Activated naive CD4-positive, alpha-beta T cell treated with anti-CD3 and anti-CD28 coated beads for 36 hours (primary cell): ENCODE measurements around the gene DCAF5. TPM values are rescaled to one million over a fixed set of nuclear protein-coding genes. Genes with fewer than 3 reads are reported as not detected.

Experiments used
- CTCF ChIA-PET: fragments of 350-600 bp; sonication (Branson Sonifier 250); formaldehyde crosslinking; loops from one replicate; lab custom pipeline; 2021; ENCODE audit warnings: antibody characterized with exemption; lab: Charles Lee
- DNase-seq: peaks from one replicate; pipeline ENCODE4 v3.0.0-alpha.2; 2020
- H3K27ac Mint-ChIP-seq: one replicate; pipeline ENCODE4 v1.8.0; 2021; ENCODE audit warnings: mild to moderate bottlenecking, mixed read lengths
- H3K27me3 Mint-ChIP-seq: one replicate; pipeline ENCODE4 v1.8.0; 2021; ENCODE audit warnings: low read depth, mixed read lengths
- H3K36me3 Mint-ChIP-seq: one replicate; pipeline ENCODE4 v1.8.0; 2021; ENCODE audit warnings: low read depth, mixed read lengths
- H3K4me1 Mint-ChIP-seq: one replicate; pipeline ENCODE4 v1.8.0; 2021; ENCODE audit warnings: low read depth, mixed read lengths
- H3K4me3 Mint-ChIP-seq: one replicate; pipeline ENCODE4 v1.8.0; 2021; ENCODE audit warnings: mild to moderate bottlenecking, moderate library complexity, mixed read lengths
- H3K9me3 Mint-ChIP-seq: one replicate; pipeline ENCODE4 v1.8.0; 2021; ENCODE audit warnings: mixed read lengths
- intact Hi-C: fragments of 100-400 bp; cut with micrococcal nuclease; formaldehyde crosslinking; loops from one replicate; pipeline ENCODE4 v1.15.1; 2023
- total RNA-seq, 2 experiments: library from RNA; stranded (reverse); gene quantifications; one replicate each; pipeline ENCODE4 v1.2.3, GENCODE V29; 2021

DCAF5 gene
- total RNA-seq, 2 experiments from 2014 or later, result 34.5 to 35.1 TPM

- no peaks in the 10 kb centered on the region for H3K9me3 Mint-ChIP-seq
- CTCF ChIA-PET, result interaction anchor here (0.9 kb wide), 1 partner anchor 13 kb away, joined by 5 read pairs; no protein-coding TSS in a partner anchor
- intact Hi-C loops, result no loop called here
- H3K27ac Mint-ChIP-seq, result no peak overlapping the region
- DNase-seq, result no peak
- peaks cover 27% of the 10 kb centered on the region for H3K4me1 Mint-ChIP-seq
- H3K36me3 Mint-ChIP-seq, result peaks cover 14% of the 10 kb centered on the region
- no peak overlapping the region for H3K4me3 Mint-ChIP-seq
- no peaks in the 10 kb centered on the region for H3K27me3 Mint-ChIP-seq
Measured at GRCh38 chr14:69115407-69116185, 37.3 kb downstream of the DCAF5 start.

DNA sequence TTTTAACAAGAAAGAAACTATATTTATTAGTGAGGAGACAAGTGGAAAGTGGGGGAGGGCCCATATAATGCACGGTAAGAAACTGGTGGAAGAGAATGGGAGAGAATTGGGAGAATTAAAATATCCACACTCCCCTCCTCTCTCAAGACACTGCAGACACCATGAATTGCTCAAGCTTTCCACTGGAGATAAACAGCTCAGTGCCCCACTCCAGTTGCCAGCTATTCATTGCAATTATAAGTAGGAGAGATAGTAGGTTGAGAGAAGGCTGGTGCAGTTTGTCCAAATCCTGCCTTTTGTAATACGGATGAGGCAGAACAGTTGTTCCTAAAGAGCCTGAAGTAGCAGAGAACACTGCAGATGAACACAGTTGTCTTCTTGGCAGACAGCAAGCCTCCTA lies 38.2 kb downstream of the DCAF5 start:
- Mint-ChIP-seq H3K9me3 (no peaks in the 10 kb centered on the region), H3K36me3 (peaks cover 14% of the 10 kb centered on the region), H3K4me1 (peaks cover 23% of the 10 kb centered on the region), H3K27me3 (no peaks in the 10 kb centered on the region), H3K27ac (no peak overlapping the region), H3K4me3 (no peak overlapping the region)
- CTCF ChIA-PET, result no interaction called here
- DNase-seq, result no peak
- intact Hi-C loops, result no loop called here

DNA sequence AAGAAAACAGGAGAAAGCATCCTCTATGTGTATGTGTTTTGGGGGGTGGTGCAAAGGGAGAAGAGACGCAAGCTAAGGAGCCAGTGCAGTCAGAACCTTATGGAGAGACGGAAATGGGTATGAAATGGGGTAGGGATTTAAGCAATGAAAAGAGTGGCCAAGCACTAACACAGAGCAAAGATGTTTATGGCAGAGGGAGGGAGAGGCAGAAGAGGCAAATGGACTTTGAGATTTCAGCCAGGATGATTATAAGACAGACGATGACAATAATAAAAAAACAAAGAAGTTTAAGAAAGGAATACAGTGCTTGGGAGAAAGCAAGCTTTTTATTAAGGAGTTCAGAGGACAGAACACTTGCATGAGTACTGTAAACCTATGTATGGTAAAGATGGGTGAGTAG lies 44.6 kb downstream of the DCAF5 start:
- no peaks in the 10 kb centered on the region for H3K27me3 Mint-ChIP-seq
- H3K36me3 Mint-ChIP-seq, result peaks cover 1% of the 10 kb centered on the region
- no peak for DNase-seq
- CTCF ChIA-PET, result interaction anchor here (1.0 to 3.7 kb wide), 9 partner anchors 9 to 245 kb away, joined by 3 to 31 read pairs (median 8); no protein-coding TSS in a partner anchor
- no peaks in the 10 kb centered on the region for H3K4me1 Mint-ChIP-seq
- H3K9me3 Mint-ChIP-seq, result no peaks in the 10 kb centered on the region
- H3K4me3 Mint-ChIP-seq, result no peak overlapping the region
- no peak overlapping the region for H3K27ac Mint-ChIP-seq
- intact Hi-C loops, result no loop called here

- no peaks in the 10 kb centered on the region for H3K9me3 Mint-ChIP-seq
- H3K4me1 Mint-ChIP-seq, result peaks cover under 1% of the 10 kb centered on the region
- H3K36me3 Mint-ChIP-seq, result peaks cover 2% of the 10 kb centered on the region
- H3K27ac Mint-ChIP-seq, result no peak overlapping the region
- intact Hi-C loops, result loop anchor here (1.0 kb wide), 2 partner anchors 196 to 244 kb away; no protein-coding TSS in a partner anchor
- H3K4me3 Mint-ChIP-seq, result no peak overlapping the region
- CTCF ChIA-PET, result interaction anchor here (0.7 to 3.7 kb wide), 18 partner anchors 9 to 1269 kb away, joined by 3 to 31 read pairs (median 6); no protein-coding TSS in a partner anchor
- peak; percentile 48 for DNase-seq
- H3K27me3 Mint-ChIP-seq, result no peaks in the 10 kb centered on the region
Measured at GRCh38 chr14:69107407-69108003, 45.4 kb downstream of the DCAF5 start.

DNA sequence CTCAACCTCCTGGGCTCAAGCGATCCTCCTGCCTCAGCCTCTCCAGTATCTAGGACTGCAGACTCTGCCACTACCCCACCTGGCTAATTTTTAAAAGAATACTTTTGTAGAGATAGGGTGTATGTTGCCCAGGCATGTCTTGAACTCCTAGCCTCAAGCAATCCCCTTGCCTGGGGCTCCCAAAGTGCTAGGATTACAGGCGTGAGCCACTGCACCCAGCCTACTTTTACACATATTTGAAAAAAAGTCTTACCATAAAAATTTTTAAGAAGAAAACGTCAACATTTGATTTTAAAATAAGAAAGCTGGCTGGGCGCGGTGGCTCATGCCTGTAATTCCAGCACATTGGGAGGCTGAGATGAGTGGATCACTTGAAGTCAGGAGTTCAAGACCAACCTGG lies 46.5 kb downstream of the DCAF5 start:
- intact Hi-C loops, result no loop called here
- peaks cover 3% of the 10 kb centered on the region for H3K36me3 Mint-ChIP-seq
- CTCF ChIA-PET, result interaction anchor here (1.4 to 3.7 kb wide), 4 partner anchors 11 to 243 kb away, joined by 4 to 22 read pairs (median 10); no protein-coding TSS in a partner anchor
- no peak overlapping the region for H3K4me3 Mint-ChIP-seq
- no peaks in the 10 kb centered on the region for H3K9me3 Mint-ChIP-seq
- no peak overlapping the region for H3K27ac Mint-ChIP-seq
- no peaks in the 10 kb centered on the region for H3K27me3 Mint-ChIP-seq
- H3K4me1 Mint-ChIP-seq, result peaks cover 6% of the 10 kb centered on the region
- no peak for DNase-seq

DNA sequence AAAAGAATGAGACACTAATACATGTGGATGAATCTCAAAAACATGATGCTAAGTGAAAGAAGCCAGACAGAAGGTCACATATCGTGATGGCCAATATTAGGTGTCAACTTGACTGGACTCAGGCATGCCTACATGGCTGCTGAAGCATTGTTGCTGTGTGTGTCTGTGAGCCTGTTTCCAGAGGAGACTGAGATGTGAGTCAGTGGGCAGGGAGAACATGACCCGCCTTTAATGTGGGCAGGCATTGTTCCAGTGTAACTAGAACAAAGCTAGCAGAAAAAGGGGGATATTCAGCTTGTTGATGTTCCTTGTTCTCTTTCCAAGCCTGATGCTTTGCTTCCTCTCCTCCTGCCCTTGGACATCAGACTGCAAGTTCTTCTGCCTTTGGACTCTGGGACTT lies 47.6 kb downstream of the DCAF5 start:
- CTCF ChIA-PET, result interaction anchor here (1.0 to 1.1 kb wide), 2 partner anchors 194 to 241 kb away, joined by 3 read pairs; no protein-coding TSS in a partner anchor
- Mint-ChIP-seq H3K4me1 (peaks cover 14% of the 10 kb centered on the region), H3K36me3 (peaks cover 3% of the 10 kb centered on the region), H3K27me3 (no peaks in the 10 kb centered on the region), H3K4me3 (no peak overlapping the region), H3K9me3 (no peaks in the 10 kb centered on the region), H3K27ac (peak overlapping the region; percentile 39)
- DNase-seq, result no peak
- intact Hi-C loops, result no loop called here

GRCh38 chr14:69101331-69101826 lies 51.5 kb downstream of the DCAF5 start:
- Mint-ChIP-seq H3K27me3 (no peaks in the 10 kb centered on the region), H3K27ac (peak overlapping the region; percentile 61), H3K4me3 (no peak overlapping the region), H3K9me3 (no peaks in the 10 kb centered on the region), H3K36me3 (peaks cover 4% of the 10 kb centered on the region), H3K4me1 (peaks cover 26% of the 10 kb centered on the region)
- intact Hi-C loops, result loop anchor here (1.0 to 5.0 kb wide), 3 partner anchors 44 to 239 kb away; no protein-coding TSS in a partner anchor
- DNase-seq, result peak; percentile 47
- CTCF ChIA-PET, result interaction anchor here (0.6 to 2.0 kb wide), 5 partner anchors 11 to 319 kb away, joined by 3 to 13 read pairs (median 5); no protein-coding TSS in a partner anchor

- no peak overlapping the region for H3K4me3 Mint-ChIP-seq
- H3K36me3 Mint-ChIP-seq, result peaks cover 4% of the 10 kb centered on the region
- H3K27me3 Mint-ChIP-seq, result no peaks in the 10 kb centered on the region
- intact Hi-C loops, result no loop called here
- H3K4me1 Mint-ChIP-seq, result peaks cover 30% of the 10 kb centered on the region
- H3K9me3 Mint-ChIP-seq, result no peaks in the 10 kb centered on the region
- no peak for DNase-seq
- CTCF ChIA-PET, result no interaction called here
- peak overlapping the region; percentile 3 for H3K27ac Mint-ChIP-seq
Measured at GRCh38 chr14:69097974-69098373, 54.9 kb downstream of the DCAF5 start.

DNA sequence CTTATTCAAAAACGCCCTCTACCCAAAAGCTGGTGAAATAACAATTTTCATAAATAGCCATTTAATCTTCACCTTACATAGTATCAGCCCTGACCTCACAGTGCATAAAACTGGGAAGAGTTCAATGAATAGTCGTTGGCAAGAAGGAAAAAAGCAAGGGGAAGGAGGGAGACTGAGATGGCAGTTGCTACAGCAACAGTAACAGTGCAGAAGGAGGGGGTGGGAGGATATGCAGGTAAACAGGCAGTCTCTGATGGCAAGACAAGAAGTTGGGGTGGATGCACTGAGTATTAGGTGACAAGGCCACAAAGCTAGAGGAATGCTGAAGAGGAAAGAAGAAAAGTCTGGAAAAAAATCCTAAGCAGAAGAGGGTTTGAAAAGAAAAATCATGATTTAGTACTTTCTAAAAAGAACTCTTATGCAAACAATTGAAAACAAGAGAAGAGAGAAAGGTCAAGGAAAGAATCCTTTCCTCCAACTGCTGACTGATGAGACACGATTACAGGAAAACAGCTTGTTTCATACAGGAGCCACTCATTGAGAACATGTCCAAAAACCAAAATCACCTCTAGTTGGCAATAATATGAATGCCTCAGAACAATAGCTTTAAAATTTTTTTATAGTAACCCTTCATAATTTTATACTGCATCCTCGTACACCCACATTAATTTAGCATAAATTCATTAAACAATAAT lies 56.0 kb downstream of the DCAF5 start:
- Mint-ChIP-seq H3K27ac (no peak overlapping the region), H3K27me3 (no peaks in the 10 kb centered on the region), H3K9me3 (no peaks in the 10 kb centered on the region), H3K36me3 (peaks cover 2% of the 10 kb centered on the region), H3K4me1 (peaks cover 31% of the 10 kb centered on the region), H3K4me3 (no peak overlapping the region)
- CTCF ChIA-PET, result interaction anchor here (0.9 to 1.2 kb wide), 2 partner anchors 11 to 36 kb away, joined by 3 read pairs; no protein-coding TSS in a partner anchor
- DNase-seq, result no peak
- intact Hi-C loops, result loop anchor here (1.0 kb wide), 1 partner anchor 15 kb away; no protein-coding TSS in a partner anchor

DNA sequence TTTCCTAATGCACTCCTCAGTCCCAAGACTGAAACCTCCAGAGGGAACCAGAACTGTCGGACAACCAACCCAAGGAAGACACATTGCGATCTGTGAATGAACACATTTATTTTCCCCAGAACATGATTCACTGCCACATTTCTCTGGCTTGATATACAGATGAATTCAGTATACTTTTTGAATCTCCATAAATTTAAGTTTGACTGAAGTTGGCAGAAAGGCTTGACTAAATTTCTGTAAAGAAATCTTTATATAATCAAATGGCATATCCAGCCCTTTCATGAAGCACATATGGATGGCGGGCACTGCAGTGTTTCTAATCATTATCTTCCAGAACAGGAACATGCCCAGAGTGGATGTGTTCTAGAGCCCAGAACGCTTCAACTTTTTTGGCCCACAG lies 56.7 kb downstream of the DCAF5 start:
- no peak for DNase-seq
- Mint-ChIP-seq H3K27ac (no peak overlapping the region), H3K36me3 (peaks cover 2% of the 10 kb centered on the region), H3K4me3 (no peak overlapping the region), H3K4me1 (peaks cover 25% of the 10 kb centered on the region), H3K9me3 (no peaks in the 10 kb centered on the region), H3K27me3 (no peaks in the 10 kb centered on the region)
- CTCF ChIA-PET, result no interaction called here
- intact Hi-C loops, result loop anchor here (1.0 kb wide), 1 partner anchor 16 kb away; no protein-coding TSS in a partner anchor

DNA sequence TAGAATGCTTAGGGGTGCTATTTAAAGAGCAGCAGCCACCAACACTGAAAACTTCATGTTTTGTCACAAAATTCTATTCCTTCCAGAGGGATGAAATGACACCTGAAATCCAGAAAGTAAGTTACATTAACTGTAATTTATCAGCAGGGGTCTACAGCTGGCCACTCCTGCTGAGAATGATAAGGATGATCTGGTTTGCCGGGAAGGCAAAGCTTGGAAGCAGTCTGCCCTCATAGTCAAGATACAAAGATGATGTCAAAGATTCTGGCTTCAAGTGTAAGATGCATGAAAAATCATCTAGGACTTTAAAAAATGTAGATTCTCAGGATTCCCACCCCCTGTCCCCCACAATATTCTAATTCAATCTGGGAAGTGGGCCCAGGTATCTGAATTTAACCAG lies 58.4 kb downstream of the DCAF5 start:
- Mint-ChIP-seq H3K36me3 (peaks cover 2% of the 10 kb centered on the region), H3K4me1 (peaks cover 19% of the 10 kb centered on the region), H3K9me3 (no peaks in the 10 kb centered on the region), H3K4me3 (no peak overlapping the region), H3K27ac (peak overlapping the region; percentile 3), H3K27me3 (no peaks in the 10 kb centered on the region)
- intact Hi-C loops, result loop anchor here (5.0 kb wide), 1 partner anchor 117 kb away; the partner anchor contains the start of gene ACTN1
- CTCF ChIA-PET, result interaction anchor here (7.2 kb wide), 1 partner anchor 183 kb away, joined by 55 read pairs; no protein-coding TSS in a partner anchor
- DNase-seq, result no peak
